ENCODE measurements around the gene TCF7L2.

The TCF7L2 gene

GRCh38 chr10:112949875-112950507, at the start of gene TCF7L2:
Gene TCF7L2, plus strand, starts transcription at chr10:112950247. Its CDS starts 510 bp downstream, at chr10:112950757.
- DNase-seq, result peak; percentile 91

- no peak for DNase-seq
Observed at GRCh38 chr10:112902730-112903129, 47.3 kb upstream of the TCF7L2 start.

- no peak for DNase-seq
Observed at GRCh38 chr10:112904000-112904399, 46.0 kb upstream of the TCF7L2 start.

GRCh38 chr10:112906945-112907344, 43.1 kb upstream of the TCF7L2 start:
- DNase-seq, result no peak

- DNase-seq, result no peak
Observed at GRCh38 chr10:112907893-112908292, 42.2 kb upstream of the TCF7L2 start.

- no peak for DNase-seq
Observed at GRCh38 chr10:112911206-112911605, 38.8 kb upstream of the TCF7L2 start.

- DNase-seq, result peak; percentile 24
Observed at GRCh38 chr10:112912410-112912928, 37.6 kb upstream of the TCF7L2 start.

GRCh38 chr10:112913255-112913654, 36.8 kb upstream of the TCF7L2 start:
- no peak for DNase-seq

GRCh38 chr10:112913661-112914287, 36.3 kb upstream of the TCF7L2 start:
- DNase-seq, result no peak

GRCh38 chr10:112914288-112914952, 35.6 kb upstream of the TCF7L2 start:
- DNase-seq, result no peak

- peak; percentile 1 for DNase-seq
Observed at GRCh38 chr10:112915590-112916572, 34.2 kb upstream of the TCF7L2 start.

- DNase-seq, result no peak
Observed at GRCh38 chr10:112917681-112918080, 32.4 kb upstream of the TCF7L2 start.

GRCh38 chr10:112918771-112919170, 31.3 kb upstream of the TCF7L2 start:
- DNase-seq, result no peak

GRCh38 chr10:112919721-112920120, 30.3 kb upstream of the TCF7L2 start:
- DNase-seq, result no peak

- no peak for DNase-seq
Observed at GRCh38 chr10:112926906-112927688, 22.9 kb upstream of the TCF7L2 start.

- no peak for DNase-seq
Observed at GRCh38 chr10:112927980-112928379, 22.1 kb upstream of the TCF7L2 start.

- DNase-seq, result no peak
Observed at GRCh38 chr10:112932658-112933057, 17.4 kb upstream of the TCF7L2 start.

GRCh38 chr10:112934193-112934592, 15.9 kb upstream of the TCF7L2 start:
- no peak for DNase-seq

GRCh38 chr10:112938808-112939482, 11.1 kb upstream of the TCF7L2 start:
- no peak for DNase-seq

GRCh38 chr10:112945811-112946210, 4.2 kb upstream of the TCF7L2 start:
- no peak for DNase-seq

GRCh38 chr10:112946649-112947048, 3.4 kb upstream of the TCF7L2 start:
- no peak for DNase-seq
